HepG2 (cell line): ENCODE data around the gene RNF149. TPM values are rescaled to one million over a fixed set of nuclear protein-coding genes. Genes with fewer than 3 reads are reported as not detected.

Experiments
- ATAC-seq: fragments of 200-7000 bp; cut with Tn5 transposase; 3 replicates; pipeline ENCODE4 v1.9.1; 2020; ENCODE audit warnings: mild to moderate bottlenecking, moderate library complexity
- BruUV-seq: library from RNA; stranded (reverse); fragments of 400-500 nt; replicated peaks from 2 replicates; lab custom pipeline; 2021; lab: Mats Ljungman, UMichigan
- CTCF ChIA-PET: fragments of 300-600 bp; formaldehyde crosslinking; extraction: SDS; loops from one replicate; lab custom pipeline; 2021; ENCODE audit warnings: low total read pairs, inconsistent platforms, low intra/inter-chr PET ratio; lab: Yijun Ruan, JAX
- POLR2A ChIA-PET: fragments of 350-600 bp; sonication (Branson Sonifier 250); formaldehyde crosslinking; loops from one replicate; lab custom pipeline; 2020; ENCODE audit warnings: antibody characterized with exemption, inconsistent platforms; lab: Yijun Ruan, JAX
- DNase-seq: peaks from one replicate; pipeline ENCODE4 v3.0.0-alpha.2; 2015; ENCODE audit warnings: low spot score
- FAIRE-seq: peaks from 3 replicates; lab custom pipeline; 2011; peaks lifted over from hg19 to GRCh38; lab: Jason Lieb, UNC
- H2AFZ ChIP-seq: one replicate; pipeline ENCODE4 v1.6.1; 2011; ENCODE audit warnings: low read length, inconsistent platforms
- H3K27ac ChIP-seq: fragments of 300-600 bp; 3 replicates; pipeline ENCODE4 v1.8.0; 2011; ENCODE audit warnings: mixed run types, mild to moderate bottlenecking, mixed read lengths, low read length, inconsistent platforms; ENCODE audit not compliant: insufficient read depth; ENCODE audit errors: extremely low read length
- H3K27me3 ChIP-seq, 2 experiments: fragments of 200-600 bp in 1 of 2; 2 replicates in 1 of 2; 3 replicates in 1 of 2; pipeline versions ENCODE4 v1.6.0 to v1.8.0; 2011; ENCODE audit warnings: low read length in 2 of 2, mild to moderate bottlenecking in 2 of 2, moderate library complexity in 2 of 2, inconsistent platforms in 1 of 2; ENCODE audit not compliant: insufficient read depth in 2 of 2, control insufficient read depth in 1 of 2
- H3K36me3 ChIP-seq, 2 experiments: fragments of 200-600 bp in 1 of 2; replicated peaks in 1 of 2; 2 replicates in 1 of 2; 3 replicates in 1 of 2; pipeline versions ENCODE4 v1.5.1 to v1.8.0; 2011; ENCODE audit warnings: low read length in 2 of 2, inconsistent platforms in 1 of 2; ENCODE audit not compliant: insufficient read depth in 2 of 2, control insufficient read depth in 1 of 2
- H3K4me1 ChIP-seq: 2 replicates; pipeline ENCODE4 v1.5.1; 2012; ENCODE audit warnings: low read length, inconsistent platforms; ENCODE audit not compliant: insufficient read depth
- H3K4me2 ChIP-seq: 2 replicates; pipeline ENCODE4 v1.6.0; 2011; ENCODE audit warnings: low read depth, low read length, inconsistent platforms
- H3K4me3 ChIP-seq, 3 experiments: fragments of 200-600 bp in 1 of 3; sonication (generic), shearing (Covaris generic) in 1 of 3; replicated peaks in 1 of 3; 2 replicates each; pipeline ENCODE4 v1.5.1; 2011 to 2016; ENCODE audit warnings: low read length in 3 of 3, inconsistent platforms in 2 of 3, low read depth in 2 of 3, mild to moderate bottlenecking in 2 of 3, control low read depth in 1 of 3, mixed read lengths in 1 of 3; ENCODE audit not compliant: insufficient read depth in 1 of 3
- H3K79me2 ChIP-seq: one replicate; pipeline ENCODE4 v1.6.1; 2011; ENCODE audit warnings: low read length, inconsistent platforms; ENCODE audit not compliant: insufficient read depth
- H3K9ac ChIP-seq: 2 replicates; pipeline ENCODE4 v1.6.0; 2011; ENCODE audit warnings: mild to moderate bottlenecking, low read depth, low read length, inconsistent platforms; ENCODE audit not compliant: insufficient read depth
- H3K9me3 ChIP-seq: 2 replicates; pipeline ENCODE4 v1.5.1; 2012; ENCODE audit warnings: mild to moderate bottlenecking, low read length
- H4K20me1 ChIP-seq: 2 replicates; pipeline ENCODE4 v1.6.0; 2011; ENCODE audit warnings: inconsistent platforms, mild to moderate bottlenecking, low read length, moderate library complexity; ENCODE audit not compliant: insufficient read depth
- MAFF ChIP-seq: IDR thresholded peaks from 2 replicates; pipeline ENCODE4 v1.6.1; 2011; ENCODE audit warnings: low read depth, low read length, improper control_type of control experiment
- MAFK ChIP-seq, 2 experiments: IDR thresholded peaks in 1 of 2; conservative IDR thresholded peaks in 1 of 2; 2 replicates each; pipeline ENCODE4 v1.6.1; 2011; ENCODE audit warnings: improper control_type of control experiment in 2 of 2, low read length in 2 of 2
- ZBTB39 ChIP-seq: sonication (generic); formaldehyde crosslinking; IDR thresholded peaks from 2 replicates; pipeline ENCODE4 v1.5.0; 2020; ENCODE audit warnings: missing genetic modification reagents
- ZNF225 ChIP-seq: sonication (generic); formaldehyde crosslinking; IDR thresholded peaks from 2 replicates; pipeline ENCODE4 v1.4.0; 2020; ENCODE audit warnings: mild to moderate bottlenecking, missing genetic modification reagents
- WGBS: methylation state at CpG from one replicate; pipeline ENCODE4 v1.1.6; 2017; ENCODE audit warnings: low lambda C conversion rate; 5-methylcytosine and 5-hydroxymethylcytosine counted together
- in situ Hi-C: cut with HindIII; loops from 2 replicates; pipeline ENCODE4 v1.10.0; 2017; ENCODE audit warnings: low pct_unique_long_range_greater_than_20kb; ENCODE audit not compliant: extremely low pct_ligation_motif_present
- intact Hi-C: fragments of 100-400 bp; cut with micrococcal nuclease; formaldehyde crosslinking; loops from one replicate; pipeline ENCODE4 v1.10.0; 2022; ENCODE audit not compliant: unreplicated experiment
- polyA plus RNA-seq, 8 experiments: library from polyadenylated mRNA; depleted of rRNA in 3 of 8; stranded (reverse) in 7 of 8; unstranded in 1 of 8; fragments of >200 nt; fragmentation: Illumina TruSeq in 4 of 8; extraction: Trizol in 4 of 8; gene quantifications; 2 replicates each; pipeline versions ENCODE4 v1.2.1 to v1.2.3, GENCODE V29; 2011 to 2016; ENCODE audit warnings: low read depth in 4 of 8, missing spikeins in 1 of 8, mixed read lengths in 1 of 8; ENCODE audit not compliant: insufficient read depth in 1 of 8
- total RNA-seq, 5 experiments: library from RNA; depleted of rRNA; stranded (reverse); fragments of >200 nt; fragmentation: Illumina TruSeq; extraction: Trizol; gene quantifications; 2 replicates each; pipeline ENCODE4 v1.2.3, GENCODE V29; 2016; ENCODE audit warnings: low read depth in 1 of 5
- TF ChIP-seq, protein P1 (sequence below): sonication (generic); formaldehyde crosslinking; IDR thresholded peaks from 2 replicates; pipeline ENCODE4 v1.4.0; 2020; ENCODE audit warnings: missing genetic modification reagents

Gene RNF149
- total and polyA plus RNA-seq, 2 of the 13 experiments (the other 11 are each of a cell fraction or from before 2014, with no cell fraction given): 87.6 to 109 TPM

- 80% methylated on average over 3 of the region's 3 CpGs for WGBS
- ATAC-seq: no peak
- Histone ChIP-seq H3K4me1 (peaks cover 49% of the 10 kb centered on the region), H3K27me3 (no peaks in the 10 kb centered on the region), H3K9ac (no peak overlapping the region), H4K20me1 (no peaks in the 10 kb centered on the region), H2AFZ (no peak overlapping the region), H3K27ac (no peak overlapping the region), H3K36me3 (no peaks in the 10 kb centered on the region), H3K9me3 (no peaks in the 10 kb centered on the region), H3K4me3 (no peak overlapping the region), H3K4me2 (no peak overlapping the region), H3K79me2 (no peaks in the 10 kb centered on the region)
- intact Hi-C loops (loop anchor here (10.0 kb wide), 2 partner anchors 248 to 478 kb away; no protein-coding TSS in a partner anchor), in situ Hi-C loops (no loop called here)
- no peak for DNase-seq
- TF ChIP-seq ZBTB39 (CRISPR knock-in tag) (no peak), MAFK (conservative IDR thresholded peaks at IDR 0.05 in 1 of 2, IDR thresholded peaks at IDR 0.05 in 1 of 2; ENCODE audit: low read length in 2 of 2) (peak; percentile 54 to 69), MAFF (peak; percentile 48; the same call in 1 of the 2 replicates), ZNF225 (CRISPR knock-in tag) (no peak)
- TF ChIP-seq, protein P1, sequence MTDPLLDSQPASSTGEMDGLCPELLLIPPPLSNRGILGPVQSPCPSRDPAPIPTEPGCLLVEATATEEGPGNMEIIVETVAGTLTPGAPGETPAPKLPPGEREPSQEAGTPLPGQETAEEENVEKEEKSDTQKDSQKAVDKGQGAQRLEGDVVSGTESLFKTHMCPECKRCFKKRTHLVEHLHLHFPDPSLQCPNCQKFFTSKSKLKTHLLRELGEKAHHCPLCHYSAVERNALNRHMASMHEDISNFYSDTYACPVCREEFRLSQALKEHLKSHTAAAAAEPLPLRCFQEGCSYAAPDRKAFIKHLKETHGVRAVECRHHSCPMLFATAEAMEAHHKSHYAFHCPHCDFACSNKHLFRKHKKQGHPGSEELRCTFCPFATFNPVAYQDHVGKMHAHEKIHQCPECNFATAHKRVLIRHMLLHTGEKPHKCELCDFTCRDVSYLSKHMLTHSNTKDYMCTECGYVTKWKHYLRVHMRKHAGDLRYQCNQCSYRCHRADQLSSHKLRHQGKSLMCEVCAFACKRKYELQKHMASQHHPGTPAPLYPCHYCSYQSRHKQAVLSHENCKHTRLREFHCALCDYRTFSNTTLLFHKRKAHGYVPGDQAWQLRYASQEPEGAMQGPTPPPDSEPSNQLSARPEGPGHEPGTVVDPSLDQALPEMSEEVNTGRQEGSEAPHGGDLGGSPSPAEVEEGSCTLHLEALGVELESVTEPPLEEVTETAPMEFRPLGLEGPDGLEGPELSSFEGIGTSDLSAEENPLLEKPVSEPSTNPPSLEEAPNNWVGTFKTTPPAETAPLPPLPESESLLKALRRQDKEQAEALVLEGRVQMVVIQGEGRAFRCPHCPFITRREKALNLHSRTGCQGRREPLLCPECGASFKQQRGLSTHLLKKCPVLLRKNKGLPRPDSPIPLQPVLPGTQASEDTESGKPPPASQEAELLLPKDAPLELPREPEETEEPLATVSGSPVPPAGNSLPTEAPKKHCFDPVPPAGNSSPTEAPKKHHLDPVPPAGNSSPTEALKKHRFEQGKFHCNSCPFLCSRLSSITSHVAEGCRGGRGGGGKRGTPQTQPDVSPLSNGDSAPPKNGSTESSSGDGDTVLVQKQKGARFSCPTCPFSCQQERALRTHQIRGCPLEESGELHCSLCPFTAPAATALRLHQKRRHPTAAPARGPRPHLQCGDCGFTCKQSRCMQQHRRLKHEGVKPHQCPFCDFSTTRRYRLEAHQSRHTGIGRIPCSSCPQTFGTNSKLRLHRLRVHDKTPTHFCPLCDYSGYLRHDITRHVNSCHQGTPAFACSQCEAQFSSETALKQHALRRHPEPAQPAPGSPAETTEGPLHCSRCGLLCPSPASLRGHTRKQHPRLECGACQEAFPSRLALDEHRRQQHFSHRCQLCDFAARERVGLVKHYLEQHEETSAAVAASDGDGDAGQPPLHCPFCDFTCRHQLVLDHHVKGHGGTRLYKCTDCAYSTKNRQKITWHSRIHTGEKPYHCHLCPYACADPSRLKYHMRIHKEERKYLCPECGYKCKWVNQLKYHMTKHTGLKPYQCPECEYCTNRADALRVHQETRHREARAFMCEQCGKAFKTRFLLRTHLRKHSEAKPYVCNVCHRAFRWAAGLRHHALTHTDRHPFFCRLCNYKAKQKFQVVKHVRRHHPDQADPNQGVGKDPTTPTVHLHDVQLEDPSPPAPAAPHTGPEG (CRISPR knock-in tag): no peak
- ChIA-PET POLR2A (no interaction called here), CTCF (interaction anchor here (1.2 kb wide), 1 partner anchor 41 kb away, joined by 3 read pairs; no protein-coding TSS in a partner anchor)
- BruUV-seq: no TSS peak
- no peak for FAIRE-seq
Measured at GRCh38 chr2:101346909-101347308, 38.4 kb upstream of the RNF149 start.
